Measurements from ENCODE around the gene GPC1.

Gene GPC1

GRCh38 chr2:240513549-240514287 lies 78.3 kb downstream of the GPC1 start:
- peak; percentile 37 for DNase-seq

GRCh38 chr2:240514631-240515030 lies 79.2 kb downstream of the GPC1 start:
- no peak for DNase-seq

GRCh38 chr2:240517342-240517741 lies 81.9 kb downstream of the GPC1 start:
- no peak for DNase-seq
